Measurements from ENCODE around the gene IL17REL. TPM values are rescaled to one million over a fixed set of nuclear protein-coding genes. Genes with fewer than 3 reads are reported as not detected.

Gene IL17REL
- total RNA-seq, 1 donor from 2014 or later = not detected

DNA sequence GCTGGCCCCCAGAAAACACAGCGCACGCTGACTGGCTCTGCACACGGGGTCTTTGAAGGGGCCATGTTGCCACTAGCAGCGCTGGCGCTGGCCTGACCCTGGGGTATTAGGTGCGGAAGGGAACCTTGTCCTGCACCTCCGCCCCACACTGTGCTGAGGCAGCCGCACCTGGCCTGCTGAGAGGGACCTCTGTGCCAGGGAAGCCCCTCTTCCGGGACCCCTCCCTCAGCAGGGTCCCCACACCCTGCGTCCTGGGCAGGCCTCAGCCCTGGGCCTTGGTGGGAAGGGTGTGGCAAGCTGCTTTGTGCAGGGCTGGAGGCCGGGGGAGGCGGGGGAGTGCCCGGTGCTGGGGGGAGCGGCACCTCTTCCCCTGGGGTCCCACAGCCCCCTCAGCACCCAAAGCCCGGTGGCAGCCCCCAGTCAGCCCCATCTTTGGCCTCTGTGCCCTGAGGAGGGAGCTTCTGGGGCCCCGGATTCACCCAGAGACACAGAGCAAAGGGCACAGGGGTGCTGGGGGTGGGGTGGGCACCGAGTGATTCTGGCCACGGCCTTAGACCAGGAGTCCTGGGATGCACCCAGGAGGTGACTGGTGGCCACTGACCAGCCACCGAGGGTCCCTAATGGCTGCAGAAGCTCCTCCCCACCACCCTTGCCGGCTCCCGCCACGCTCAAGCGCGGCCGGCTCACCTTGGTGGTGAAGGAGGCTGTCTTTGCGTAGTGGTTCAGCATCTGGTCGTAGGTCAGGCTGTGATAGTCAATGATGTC lies 34.1 kb upstream of the IL17REL start:
- no peak for DNase-seq (ENCODE audit: low read depth)

DNA sequence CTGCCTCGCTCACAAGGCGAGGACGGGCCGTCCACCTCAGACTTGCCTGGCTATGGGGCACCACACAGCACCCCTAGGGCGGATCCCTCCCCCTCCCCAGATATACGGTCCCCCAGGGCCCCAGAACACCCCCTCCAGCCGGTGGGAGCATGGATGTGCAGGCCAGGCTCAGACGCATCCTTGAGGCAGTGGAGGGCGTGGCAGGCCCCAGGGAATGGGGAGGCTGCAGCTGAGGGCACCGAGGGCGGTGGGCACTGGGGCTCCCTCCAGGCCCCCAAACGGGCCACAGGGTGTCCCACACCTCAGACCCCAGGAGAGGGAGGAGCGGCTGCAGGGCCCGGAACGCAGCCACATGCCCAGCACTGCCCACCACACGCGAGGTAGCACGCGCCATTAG lies 33.5 kb upstream of the IL17REL start:
- no peak for DNase-seq (ENCODE audit: low read depth)

GRCh38 chr22:50045211-50046018 lies 32.9 kb upstream of the IL17REL start:
- no peak for DNase-seq (ENCODE audit: low read depth)

DNA sequence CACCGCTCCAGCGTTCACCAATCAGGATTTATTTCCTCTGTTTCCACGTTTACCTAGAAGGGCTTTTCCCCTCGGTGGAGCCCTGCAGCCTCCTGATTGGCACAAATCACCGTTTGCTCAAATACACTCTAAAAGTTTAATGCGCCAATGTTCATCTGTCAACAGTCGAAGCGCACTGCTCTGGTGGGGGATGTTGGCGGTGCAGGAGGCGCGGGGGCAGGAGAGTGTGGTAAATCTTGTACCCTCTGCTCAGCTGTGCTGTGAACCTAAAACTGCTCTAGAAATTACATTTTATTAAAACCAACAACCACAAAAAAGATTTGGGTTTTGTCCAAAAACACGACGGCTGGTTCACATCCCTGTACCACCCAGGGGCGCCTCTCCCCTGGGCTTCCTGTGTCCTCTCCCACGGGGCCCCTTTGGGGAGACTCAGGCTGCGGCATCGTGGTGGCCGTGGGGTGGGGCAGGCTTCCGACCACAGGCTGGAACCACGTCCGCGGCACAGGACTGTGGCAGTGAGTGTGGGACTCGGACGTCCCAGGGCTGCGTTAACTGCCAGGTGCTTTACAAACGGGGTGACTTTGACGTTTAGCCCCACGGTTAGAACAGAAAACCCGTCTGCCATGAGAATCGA lies 32.0 kb upstream of the IL17REL start:
- no peak for DNase-seq (ENCODE audit: low read depth)

DNA sequence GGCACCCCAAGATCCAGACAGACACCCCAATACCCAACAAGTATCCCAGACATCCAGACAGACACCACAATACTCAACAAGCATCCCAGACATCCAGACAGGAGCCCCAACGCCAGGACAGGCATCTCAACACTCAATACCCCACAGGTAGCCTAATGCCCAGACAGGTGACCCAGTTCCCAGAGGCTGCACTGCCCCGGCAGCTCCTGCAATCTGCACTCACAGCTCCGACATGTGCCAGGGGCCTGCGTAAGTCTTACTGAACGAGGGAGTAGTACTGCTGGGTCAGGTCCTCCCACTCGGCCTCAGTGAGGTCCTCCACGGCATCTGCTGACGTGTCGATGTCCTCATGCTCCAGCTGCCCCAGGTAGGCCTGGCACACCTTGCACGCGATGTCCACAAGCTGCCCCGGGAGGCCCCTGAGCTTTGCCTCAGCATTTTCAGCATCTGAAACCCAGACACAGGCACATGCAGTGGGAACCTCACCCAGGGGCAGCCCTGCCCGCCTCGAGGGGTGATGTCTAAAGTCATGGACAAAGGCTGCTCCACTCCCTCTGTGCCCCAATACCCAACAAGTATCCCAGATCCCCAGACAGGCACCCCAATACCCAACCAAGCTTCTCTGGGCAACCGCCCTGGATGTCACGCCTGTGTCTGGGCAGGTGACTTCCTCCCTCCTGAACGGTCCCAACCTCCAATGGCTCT lies 28.9 kb upstream of the IL17REL start:
- DNase-seq (ENCODE audit: low read depth) = no peak

GRCh38 chr22:50040717-50041116 lies 28.2 kb upstream of the IL17REL start:
- DNase-seq (ENCODE audit: low read depth) = no peak

- DNase-seq (ENCODE audit: low read depth) = no peak
Observed at GRCh38 chr22:50039669-50040443, 27.3 kb upstream of the IL17REL start.

- no peak for DNase-seq (ENCODE audit: low read depth)
Observed at GRCh38 chr22:50035976-50036724, 23.6 kb upstream of the IL17REL start.

- DNase-seq (ENCODE audit: low read depth) = no peak
Observed at GRCh38 chr22:50035131-50035881, 22.7 kb upstream of the IL17REL start.

DNA sequence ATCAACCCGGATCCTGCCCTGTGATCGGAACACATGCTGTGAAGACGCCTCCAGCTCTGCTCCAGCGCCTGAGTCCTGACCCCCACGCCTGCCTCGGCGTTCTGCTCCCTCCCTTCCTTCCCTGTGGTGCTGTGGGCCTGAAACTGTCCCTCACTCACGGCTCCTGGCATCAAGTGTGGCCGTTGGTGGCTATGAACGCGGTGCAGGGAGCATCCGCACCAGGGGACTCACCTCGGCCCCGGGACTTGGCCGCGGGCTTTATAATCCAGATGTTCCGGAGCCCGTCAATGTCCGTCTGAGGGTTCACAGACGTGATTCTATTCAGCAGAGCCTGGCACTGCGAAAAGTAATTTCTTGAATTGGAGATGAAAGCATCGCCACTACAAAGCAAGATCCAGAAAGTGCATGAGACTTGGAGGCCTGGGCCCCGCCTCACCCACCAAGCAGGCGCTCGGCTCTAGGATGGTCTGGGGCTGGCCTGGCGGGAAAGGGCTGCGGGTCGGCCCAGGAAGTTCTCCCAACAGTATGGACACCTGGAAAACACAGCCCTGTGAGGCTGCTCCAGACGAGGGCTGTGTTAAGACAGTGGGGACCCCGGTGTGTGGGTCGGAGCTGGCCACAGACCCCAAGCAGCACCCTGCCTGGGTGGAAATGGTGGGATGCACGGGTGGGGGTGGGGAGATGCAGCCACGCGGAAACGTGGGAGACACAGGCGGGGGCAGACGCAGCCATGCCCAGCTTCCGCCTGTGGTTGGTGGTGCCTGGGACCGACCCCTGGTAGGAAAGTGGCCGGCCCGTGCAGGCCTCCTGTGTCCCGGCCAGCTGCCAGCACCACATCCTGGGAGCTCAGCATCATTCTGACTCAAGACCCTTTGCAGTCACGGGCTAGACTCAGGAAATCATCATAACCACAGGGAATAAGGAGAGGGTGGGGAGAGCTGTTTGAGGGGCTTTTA lies 21.8 kb upstream of the IL17REL start:
- DNase-seq (ENCODE audit: low read depth) = no peak

GRCh38 chr22:50032941-50033601 lies 20.5 kb upstream of the IL17REL start:
- DNase-seq (ENCODE audit: low read depth) = no peak

- no peak for DNase-seq (ENCODE audit: low read depth)
Observed at GRCh38 chr22:50032109-50032871, 19.7 kb upstream of the IL17REL start.

DNA sequence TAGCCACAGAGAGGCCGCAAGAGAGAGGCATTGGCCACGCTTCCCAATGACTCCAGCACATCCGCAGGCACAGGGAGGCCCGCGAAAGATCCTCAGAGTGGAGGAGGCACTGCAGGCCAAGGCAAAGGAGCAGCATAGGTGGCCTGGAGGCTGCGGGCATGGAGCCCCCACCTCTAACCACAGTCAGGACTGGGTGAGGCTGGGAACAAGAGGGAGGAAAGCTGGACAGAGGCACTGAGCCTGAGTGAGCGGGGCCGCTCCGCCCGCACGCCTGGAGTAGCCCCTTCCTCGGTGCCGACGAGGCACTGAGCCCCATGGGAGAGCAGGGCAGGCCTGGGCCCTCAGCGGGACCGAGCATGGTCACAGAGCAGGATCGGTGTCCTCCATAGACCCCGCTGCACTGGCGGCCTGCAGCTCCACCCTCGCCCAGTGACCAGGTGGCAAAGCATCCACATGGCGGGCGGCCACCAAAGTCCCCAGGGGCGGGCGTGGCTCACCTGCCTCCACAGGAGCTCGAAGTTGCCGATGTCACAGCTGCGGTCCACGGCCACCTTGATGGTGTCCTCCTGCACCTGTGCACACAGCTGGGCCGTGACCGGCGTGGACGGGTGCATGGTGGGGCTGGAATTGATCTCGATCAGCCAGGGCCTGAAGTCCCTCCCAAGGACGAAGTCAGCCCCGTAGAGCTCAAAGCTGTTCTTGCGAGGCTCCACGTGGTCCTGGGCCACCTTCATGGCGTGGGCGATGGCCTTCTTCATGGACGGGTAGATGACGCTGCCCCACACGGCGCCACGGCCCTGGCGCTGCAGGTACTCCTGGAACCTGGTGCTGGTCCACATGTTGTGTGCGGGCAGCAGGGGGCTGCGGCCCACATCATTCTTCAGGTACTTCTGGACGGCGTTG lies 18.9 kb upstream of the IL17REL start:
- DNase-seq (ENCODE audit: low read depth) = no peak

DNA sequence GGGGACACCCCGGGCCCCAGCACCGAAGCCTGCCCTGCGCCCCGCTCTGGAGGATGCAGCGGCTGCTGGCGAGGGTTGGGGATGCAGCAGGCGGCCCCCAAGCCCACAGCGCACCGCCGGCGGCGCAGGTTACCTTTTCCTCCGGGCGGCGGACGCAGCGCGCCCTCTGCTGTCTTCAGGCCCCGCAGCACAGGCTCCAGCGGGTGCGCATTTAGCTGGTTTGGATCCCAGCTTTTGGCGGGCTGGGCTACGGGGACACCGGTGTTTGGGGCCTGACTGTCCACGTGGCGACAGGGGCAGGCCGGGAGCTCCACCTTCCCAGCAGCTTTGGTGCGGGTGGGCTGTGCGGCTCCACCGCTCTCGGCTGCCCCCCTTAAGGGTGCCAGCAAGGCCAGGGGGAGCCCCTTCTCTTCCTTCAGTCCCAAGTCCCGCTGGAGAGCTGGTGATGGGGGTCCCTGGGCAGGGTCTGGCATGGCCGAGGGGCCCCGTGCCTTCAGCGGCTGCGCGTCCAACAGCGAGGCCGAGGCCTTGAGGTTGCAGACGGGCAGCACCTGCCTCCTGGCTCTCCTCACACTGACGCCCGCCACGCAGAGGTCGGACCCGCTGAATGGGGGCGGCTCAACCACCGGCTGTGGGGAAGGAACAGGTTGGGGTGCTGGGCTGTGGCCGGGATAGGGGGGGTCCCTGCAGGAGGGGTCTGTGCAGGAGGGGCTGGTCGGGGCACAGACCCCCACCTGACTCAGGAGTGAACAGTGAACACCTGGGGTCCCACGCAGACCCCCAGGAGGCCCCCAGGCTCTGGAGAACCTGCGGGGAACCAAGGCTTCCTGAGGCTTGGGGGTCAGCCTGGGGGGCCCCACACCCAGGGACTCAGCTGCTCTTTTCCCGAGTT lies 18.0 kb upstream of the IL17REL start:
- DNase-seq (ENCODE audit: low read depth) = peak; percentile 56

Data from myocyte (in vitro differentiated cells).